GM19099 (cell line): ENCODE measurements around the gene CANT1.

Experiments used
- POLR2A ChIP-seq: IDR thresholded peaks from 3 replicates; pipeline ENCODE4 v1.6.1; 2011; ENCODE audit warnings: low read depth; ENCODE audit not compliant: insufficient read length; ENCODE audit errors: extremely low read depth

CANT1 gene

DNA sequence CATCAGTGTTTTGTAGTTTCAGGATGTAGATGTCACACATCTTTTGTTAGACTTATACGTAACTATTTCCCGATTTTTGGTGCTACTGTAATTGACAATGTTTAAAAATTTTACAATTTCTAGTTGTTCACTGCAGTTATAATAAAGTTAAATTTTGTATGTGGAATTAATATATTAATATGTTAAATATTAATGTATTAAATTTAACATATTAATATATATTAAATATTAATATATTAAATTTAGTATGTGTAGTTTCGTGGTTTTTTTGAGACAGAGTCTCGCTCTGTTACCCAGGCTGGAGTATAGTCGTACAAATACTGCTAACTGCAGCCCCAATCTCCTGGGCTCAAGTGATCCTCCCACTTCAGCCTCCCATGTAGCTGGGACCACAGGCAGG lies 24.2 kb downstream of the CANT1 start:
- TF ChIP-seq POLR2A = no peak

DNA sequence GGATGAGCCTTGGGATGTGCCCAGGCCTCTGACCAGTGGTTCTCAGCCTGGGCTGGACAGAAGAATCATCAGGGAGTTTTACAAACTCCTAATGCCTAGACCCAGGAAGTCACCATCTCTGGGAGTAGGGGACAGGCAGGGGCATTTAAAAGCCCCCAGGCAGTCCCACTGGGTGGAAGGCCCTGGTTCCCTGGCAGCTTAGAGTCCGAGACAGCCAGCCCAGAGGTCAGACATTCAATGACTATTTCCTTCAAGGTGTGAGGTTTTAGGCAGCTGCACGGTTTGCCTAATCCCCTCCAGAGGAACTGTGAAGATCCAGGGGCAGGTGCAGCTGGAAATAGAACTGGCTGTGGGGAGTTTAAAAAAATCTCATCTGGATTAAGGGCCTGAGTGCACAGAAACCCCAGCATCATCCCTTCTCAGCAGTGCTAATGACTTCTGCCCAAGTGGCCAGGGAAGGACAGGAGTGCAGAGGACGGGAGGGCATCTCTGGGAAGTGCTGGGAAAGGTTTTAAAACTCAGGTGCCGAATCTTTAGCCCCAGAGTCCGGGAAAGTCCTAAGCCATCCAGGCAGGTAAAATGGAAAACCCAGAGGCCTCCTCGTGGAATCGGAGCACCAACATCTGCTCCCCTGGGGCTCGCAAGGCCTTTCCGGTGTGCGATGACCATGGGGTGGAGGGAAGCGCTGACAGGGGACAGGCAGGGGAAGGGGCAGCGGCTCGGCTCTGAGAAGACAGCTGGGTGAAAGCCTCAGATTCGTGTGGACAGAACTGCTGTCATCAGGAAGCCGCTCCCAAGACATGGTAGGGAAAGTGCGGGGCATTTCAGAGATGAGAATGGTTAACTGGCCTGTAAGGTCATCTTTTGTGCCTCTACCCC lies 28.3 kb downstream of the CANT1 start:
- TF ChIP-seq POLR2A = no peak

DNA sequence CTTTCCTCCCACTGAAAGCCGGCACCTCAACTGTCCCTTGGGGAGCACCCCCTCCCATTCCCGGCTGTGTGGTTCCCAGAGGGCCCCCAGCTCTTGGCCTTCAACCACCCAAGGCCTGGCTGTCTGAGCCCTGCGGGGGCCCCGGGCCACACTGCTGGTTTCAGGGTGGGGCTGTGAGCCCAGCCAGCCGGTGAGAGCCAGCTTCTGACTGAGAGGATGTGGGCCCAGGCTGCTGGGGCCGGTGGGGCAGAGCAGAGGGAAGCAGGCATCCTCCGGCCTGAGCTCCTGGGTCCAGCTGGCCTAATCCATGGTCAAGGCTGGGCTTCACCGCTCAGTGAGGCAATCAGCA lies 29.0 kb downstream of the CANT1 start:
- no peak for TF ChIP-seq POLR2A

DNA sequence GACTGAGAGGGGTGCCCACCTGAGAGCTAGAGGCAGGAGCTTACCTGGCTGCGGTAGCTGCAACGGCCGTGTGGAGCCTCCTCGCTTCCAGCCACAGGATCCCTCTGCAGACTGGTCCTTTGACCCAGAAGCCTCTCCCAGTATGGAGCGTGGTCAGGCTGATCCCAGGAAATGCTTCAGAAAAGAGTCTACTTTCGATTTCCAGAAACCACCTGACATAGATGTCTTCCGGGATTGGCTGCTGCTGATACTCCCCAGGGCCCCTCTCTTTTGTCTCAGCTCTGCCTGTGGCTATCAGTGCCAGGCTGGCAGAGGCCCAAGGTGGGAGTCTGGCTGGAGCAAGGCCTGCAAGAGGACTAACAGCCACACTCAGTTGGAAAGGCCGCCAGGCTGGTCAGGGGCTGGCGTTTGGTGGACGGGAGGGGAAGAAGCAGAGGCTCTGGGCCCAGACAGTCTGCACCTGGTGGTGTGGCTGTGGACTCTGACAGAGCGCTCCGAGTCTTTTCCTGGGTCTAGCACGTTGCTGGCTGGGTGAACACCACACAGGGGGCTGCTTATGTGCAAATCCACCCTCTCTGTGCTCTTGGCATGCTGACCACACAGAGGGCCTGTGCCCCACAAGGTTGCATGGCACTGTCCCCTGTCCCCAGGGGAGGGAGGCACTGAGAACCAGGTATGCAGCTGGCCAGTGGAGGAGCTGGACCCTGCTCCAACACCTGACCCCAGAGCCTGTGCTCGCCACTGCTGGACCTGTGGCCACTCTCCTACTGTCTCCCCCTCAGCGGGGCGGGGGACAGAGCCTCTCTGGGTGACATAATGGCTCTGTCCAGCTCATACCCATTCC lies 29.6 kb downstream of the CANT1 start, which contains the start of gene LGALS3BP:
Gene LGALS3BP, minus strand, starts transcription at position 144 of the 844 bp plus-strand sequence. CDS start 2,732 bp downstream, outside the sequence.
- TF ChIP-seq POLR2A = no peak

DNA sequence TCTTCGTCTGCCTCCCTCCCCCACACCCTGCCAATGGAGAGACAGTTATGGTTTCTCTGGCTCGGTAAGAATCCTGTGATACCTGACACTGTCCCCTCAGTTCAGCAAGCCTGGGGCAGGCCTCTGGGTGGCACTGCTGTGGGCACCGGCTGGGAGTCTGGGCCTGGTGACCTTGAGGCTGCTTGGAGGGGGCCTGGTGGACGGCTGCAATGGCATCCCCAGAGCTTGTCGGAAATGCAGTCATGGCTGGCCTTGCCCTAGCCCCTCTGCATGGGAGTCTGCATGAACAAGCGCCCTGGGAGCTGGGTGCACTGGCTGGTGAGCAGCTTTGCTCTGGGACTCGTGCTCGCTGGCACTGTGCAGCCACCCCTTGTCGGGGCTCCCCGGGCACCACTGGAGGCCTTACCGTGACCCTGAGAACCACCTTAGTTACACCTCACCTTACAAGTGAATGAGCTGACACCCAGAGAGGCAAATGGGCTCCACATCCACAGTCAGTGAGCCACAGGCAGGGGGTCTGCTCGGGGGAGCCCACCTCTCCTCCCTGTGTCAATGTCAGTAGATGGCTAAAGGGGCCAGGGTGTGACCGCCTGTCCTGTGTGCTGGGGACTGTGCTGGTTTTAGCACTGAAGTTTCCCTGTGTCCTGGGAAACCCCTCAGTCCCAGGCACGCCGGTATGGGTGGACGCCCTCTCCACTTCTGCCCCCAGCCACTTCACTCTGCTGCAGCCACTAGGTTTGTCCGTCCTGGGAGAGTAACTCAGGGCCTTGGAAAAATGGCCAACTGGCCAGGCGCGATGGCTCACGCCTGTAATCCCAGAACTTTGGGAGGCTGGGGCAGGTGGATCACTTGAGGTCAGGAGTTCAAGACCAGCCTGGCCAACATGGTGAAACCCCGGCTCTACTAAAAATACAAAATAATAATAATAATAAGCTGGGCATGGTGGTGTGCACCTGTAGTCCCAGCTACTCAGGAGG lies 31.3 kb downstream of the CANT1 start:
- TF ChIP-seq POLR2A = no peak

DNA sequence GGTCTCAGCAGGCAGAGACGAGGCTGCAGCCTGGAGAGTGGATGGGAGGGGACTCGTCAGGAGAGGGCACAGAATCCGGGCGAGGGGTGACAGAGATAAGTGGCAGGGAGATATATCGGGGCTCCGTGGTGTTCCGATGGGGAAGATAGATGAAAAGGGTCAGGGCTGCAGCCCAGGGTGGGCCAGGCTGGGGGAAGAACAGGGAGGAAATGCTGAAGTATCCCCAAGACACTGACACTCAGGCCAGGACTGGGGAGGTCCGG lies 32.0 kb downstream of the CANT1 start:
- no peak for TF ChIP-seq POLR2A

DNA sequence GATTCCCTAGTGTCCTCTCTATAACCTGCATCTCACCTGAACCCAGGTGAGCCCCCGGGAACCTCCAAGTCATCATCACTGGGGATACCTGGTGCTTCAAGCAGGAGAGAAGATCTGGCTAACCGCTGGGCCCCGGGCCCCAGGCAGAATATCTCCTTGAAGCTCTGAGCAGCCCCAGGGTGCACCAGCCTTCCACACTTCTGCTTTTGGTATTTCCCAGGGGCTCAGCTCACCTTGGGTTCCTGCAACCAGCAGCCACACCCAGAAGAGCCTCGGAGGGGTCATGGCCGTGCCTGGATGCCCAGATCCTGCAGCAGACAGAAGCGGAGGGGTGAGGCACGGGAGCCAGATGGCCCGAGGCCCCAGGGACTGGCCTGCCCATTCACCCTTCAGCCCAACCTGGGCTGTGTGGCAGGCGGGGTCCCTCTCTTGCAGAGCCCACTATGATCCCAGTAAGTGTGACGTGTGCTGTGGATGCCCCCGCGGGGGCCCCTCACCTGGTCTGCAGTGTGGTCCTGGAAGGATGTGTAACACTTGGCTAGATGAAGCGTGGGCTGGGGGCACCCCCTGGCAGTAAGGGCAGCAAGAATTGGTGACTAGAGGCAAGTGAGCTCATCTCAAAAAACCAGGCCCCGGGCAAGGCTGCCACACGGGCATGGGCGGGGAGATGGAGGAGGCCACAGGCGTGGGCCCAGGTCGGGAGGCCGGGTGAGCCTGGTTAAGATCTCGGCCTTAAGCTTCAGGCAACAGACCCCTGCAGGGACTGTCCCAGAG lies 32.5 kb downstream of the CANT1 start:
- TF ChIP-seq POLR2A = no peak

DNA sequence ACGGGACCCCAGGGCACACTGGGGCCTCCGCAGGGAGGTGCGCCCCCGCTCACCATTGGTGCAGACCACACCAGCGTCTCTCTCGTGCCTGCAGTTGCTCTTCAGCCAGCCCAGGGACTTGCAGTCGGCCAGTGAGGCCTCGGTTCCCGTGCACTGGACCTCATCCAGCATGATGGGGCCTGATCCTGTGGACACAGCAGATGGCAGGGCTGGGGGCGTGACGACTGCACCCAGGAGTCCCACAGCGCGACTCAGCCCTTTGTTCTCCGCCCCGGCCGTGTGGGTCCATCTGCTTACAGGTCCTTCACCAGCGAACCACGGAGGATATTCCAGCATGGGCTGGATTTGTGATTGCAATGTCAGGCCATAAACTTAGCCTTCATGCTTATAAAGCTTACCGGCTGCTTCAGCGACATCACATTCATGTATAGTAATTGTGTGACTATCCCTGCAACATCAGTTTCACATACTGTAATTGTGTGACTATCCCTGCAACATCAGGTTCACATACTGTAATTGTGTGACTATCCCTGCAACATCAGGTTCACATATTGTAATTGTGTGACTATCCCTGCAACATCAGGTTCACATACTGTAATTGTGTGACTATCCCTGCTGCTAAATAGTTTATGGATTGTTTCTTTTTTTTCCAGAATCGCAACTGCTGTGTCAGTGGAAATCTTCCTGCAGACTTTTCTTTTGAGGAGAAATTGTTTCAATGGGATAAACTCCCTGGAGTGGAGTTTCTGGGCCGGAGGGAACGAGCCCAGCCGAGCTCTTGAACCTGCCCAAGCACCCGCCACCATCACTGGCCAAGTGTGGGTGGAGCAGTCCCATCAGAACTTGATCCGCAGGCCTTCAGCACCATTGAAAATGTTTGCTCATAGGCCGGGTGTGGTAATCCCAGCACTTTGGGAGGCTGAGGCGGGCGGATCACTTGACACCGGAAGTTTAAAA lies 34.7 kb downstream of the CANT1 start:
- no peak for TF ChIP-seq POLR2A

DNA sequence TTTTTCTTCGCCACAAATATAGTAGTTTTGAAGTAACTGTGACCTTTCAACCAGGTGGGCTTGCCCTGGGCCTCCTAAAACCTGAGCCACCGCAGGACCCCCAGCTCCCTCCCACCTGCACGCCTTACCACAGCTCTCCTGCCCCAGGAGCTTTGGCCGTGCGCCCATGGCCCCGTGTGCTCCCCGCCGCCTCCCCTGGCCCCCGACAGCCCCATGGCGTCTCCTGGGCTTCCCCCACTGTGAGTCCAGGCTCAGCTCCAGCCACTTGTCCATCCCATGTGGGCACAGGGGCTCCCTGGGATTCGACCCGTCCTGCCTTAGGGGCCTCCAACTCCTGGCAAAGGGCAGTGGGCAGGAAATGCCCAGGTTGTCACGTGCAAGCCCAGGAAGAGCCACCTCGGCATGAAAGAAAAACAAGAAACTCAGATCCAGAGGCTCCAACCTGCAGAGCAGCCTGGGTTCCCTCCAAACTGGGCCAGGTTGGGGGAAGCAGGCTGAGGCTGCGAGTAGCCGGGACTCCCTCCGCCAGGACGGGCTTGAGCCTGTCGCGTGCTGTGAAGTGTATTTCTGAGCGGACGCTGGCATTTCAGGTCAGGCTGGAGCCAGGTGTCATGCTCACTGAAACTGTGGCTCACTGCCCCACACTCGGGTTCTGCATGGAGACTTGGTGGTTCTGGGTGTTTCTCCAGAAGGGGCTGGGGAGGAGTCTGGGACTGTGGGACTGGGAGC lies 35.6 kb downstream of the CANT1 start:
- no peak for TF ChIP-seq POLR2A

DNA sequence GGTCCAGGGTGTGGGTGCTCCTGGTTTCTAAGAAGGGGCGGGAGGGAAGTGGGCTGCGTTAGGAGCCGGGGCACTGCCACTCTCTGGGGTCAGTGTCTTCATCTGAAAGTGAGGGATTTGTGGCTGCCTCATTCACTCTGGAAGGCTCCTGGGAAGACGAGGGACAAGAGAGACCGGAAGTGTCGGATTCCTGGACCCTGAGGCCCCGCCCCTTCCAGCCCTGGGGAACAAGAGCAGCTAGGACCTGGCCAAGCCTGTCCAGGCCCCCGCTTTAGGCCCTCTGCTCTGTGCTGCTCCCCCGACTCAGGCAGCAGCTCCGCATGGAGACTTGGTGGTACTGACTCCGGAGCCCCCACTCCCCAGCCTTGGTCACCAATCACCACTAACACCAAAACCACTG lies 36.4 kb downstream of the CANT1 start:
- TF ChIP-seq POLR2A = no peak

DNA sequence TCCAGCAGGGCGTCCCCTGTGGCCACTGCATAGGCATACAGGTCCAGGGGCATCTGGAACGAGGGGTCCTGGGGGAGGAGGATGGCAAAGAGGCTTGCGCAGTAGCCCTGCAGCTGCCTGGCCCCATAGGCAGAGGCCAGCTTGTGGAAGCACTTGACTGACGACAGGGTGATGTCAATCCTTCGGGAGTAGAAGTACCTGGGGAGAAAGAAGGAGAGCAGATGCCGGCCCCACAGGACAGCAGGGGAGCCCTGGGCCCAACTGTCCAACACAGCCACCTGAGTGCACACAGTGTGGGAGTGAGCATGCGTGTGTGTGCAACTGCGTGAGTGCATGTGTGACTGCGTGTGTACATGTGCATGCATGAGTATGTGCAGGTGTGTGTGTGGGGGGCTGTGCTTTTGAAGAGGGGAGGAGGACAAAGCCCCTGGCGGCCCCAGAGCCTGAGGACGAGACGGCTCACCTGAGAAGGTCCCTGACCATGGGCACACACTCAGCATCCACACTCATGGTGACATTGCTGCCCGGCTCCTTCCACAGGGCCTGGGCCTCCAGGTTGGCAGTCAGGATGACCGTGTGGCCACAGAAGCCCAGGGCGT lies 37.0 kb downstream of the CANT1 start:
- TF ChIP-seq POLR2A = no peak
